PC-3 (cell line): ENCODE measurements around the gene TBC1D5. TPM values are rescaled to one million over a fixed set of nuclear protein-coding genes. Genes with fewer than 3 reads are reported as not detected.
A peak's percentile ranks its signal among the peaks of the same experiment; 100 is the strongest.

Source experiments
- ATAC-seq: fragments of 200-7000 bp; cut with Tn5 transposase; 2 replicates; pipeline ENCODE4 v1.9.1; 2020; ENCODE audit warnings: mild to moderate bottlenecking, moderate library complexity
- BruUV-seq: library from RNA; stranded (reverse); fragments of 400-500 nt; replicated peaks from 2 replicates; lab custom pipeline; 2021; lab: Mats Ljungman, UMichigan
- CTCF ChIA-PET: fragments of 300-600 bp; sonication (Branson Sonifier 250); formaldehyde crosslinking; loops from one replicate; lab custom pipeline; 2022; ENCODE audit warnings: antibody characterized with exemption; lab: Charles Lee
- POLR2A ChIA-PET: fragments of 300-600 bp; sonication (Branson Sonifier 250); formaldehyde crosslinking; loops from one replicate; lab custom pipeline; 2022; ENCODE audit warnings: antibody characterized with exemption; ENCODE audit not compliant: unreplicated experiment; lab: Charles Lee
- DNase-seq: peaks from one replicate; pipeline ENCODE4 v3.0.0-alpha.2; 2015
- H2AFZ ChIP-seq: fragments of 300-600 bp; sonication (generic); 2 replicates; pipeline ENCODE4 v1.6.0; 2016; ENCODE audit warnings: antibody characterized with exemption, low read length
- H3F3A ChIP-seq: fragments of 300-600 bp; sonication (generic); one replicate; pipeline ENCODE4 v1.6.0; 2017; ENCODE audit warnings: antibody characterized with exemption, low read length, control low read depth, mild to moderate bottlenecking; ENCODE audit not compliant: unreplicated experiment
- H3K27ac ChIP-seq: fragments of 300-600 bp; sonication (generic); 2 replicates; pipeline ENCODE4 v1.5.1; 2016; ENCODE audit warnings: mild to moderate bottlenecking, low read length
- H3K27me3 ChIP-seq: fragments of 300-600 bp; sonication (generic); 2 replicates; pipeline ENCODE4 v1.6.1; 2016; ENCODE audit warnings: low read length, mixed read lengths
- H3K36me3 ChIP-seq: fragments of 300-600 bp; sonication (generic); 2 replicates; pipeline ENCODE4 v1.6.1; 2016; ENCODE audit warnings: low read depth, mixed run types, low read length, mixed read lengths
- H3K4me1 ChIP-seq: fragments of 300-600 bp; sonication (generic); 2 replicates; pipeline ENCODE4 v1.5.1; 2016; ENCODE audit warnings: low read length; ENCODE audit not compliant: insufficient read depth
- H3K4me2 ChIP-seq: fragments of 300-600 bp; sonication (generic); 2 replicates; pipeline ENCODE4 v1.6.0; 2016; ENCODE audit warnings: low read length
- H3K4me3 ChIP-seq: fragments of 300-600 bp; sonication (generic); 2 replicates; pipeline ENCODE4 v1.5.1; 2016; ENCODE audit warnings: mild to moderate bottlenecking, low read length, mixed read lengths
- H3K79me2 ChIP-seq: fragments of 300-600 bp; sonication (generic); 2 replicates; pipeline ENCODE4 v1.6.1; 2017; ENCODE audit warnings: low read length, mixed read lengths
- H3K9ac ChIP-seq: fragments of 300-600 bp; sonication (generic); 2 replicates; pipeline ENCODE4 v1.6.0; 2016; ENCODE audit warnings: mild to moderate bottlenecking, low read length
- H3K9me2 ChIP-seq: fragments of 300-600 bp; sonication (generic); replicated peaks from 2 replicates; pipeline ENCODE4 v1.6.1; 2016; ENCODE audit warnings: mixed run types, low read length, mixed read lengths
- H3K9me3 ChIP-seq: fragments of 300-600 bp; sonication (generic); 2 replicates; pipeline ENCODE4 v1.6.1; 2016; ENCODE audit warnings: low read length, mixed read lengths
- H4K20me1 ChIP-seq: fragments of 300-600 bp; sonication (generic); 2 replicates; pipeline ENCODE4 v1.6.1; 2016; ENCODE audit warnings: low read length, mixed read lengths
- EZH2 ChIP-seq: fragments of 300-600 bp; sonication (generic); IDR thresholded peaks from one replicate; pipeline ENCODE4 v1.6.1; 2017; ENCODE audit warnings: antibody characterized with exemption, mild to moderate bottlenecking, low read length; ENCODE audit not compliant: unreplicated experiment
- EZH2phosphoT487 ChIP-seq: fragments of 300-600 bp; sonication (generic); IDR thresholded peaks from 2 replicates; pipeline ENCODE4 v1.6.1; 2018; ENCODE audit warnings: mild to moderate bottlenecking, antibody characterized with exemption, low read length, borderline replicate concordance
- intact Hi-C: fragments of 100-400 bp; cut with micrococcal nuclease; formaldehyde crosslinking; loops from 2 replicates; pipeline ENCODE4 v1.9.0; 2023
- total RNA-seq: library from RNA; depleted of rRNA; stranded (reverse); fragments of >200 nt; gene quantifications from 2 replicates; pipeline ENCODE4 v1.2.3, GENCODE V29; 2014
- TF ChIP-seq, protein P1 (sequence below): fragments of 300-600 bp; sonication (generic); conservative IDR thresholded peaks from 2 replicates; pipeline ENCODE4 v1.5.1; 2017; ENCODE audit warnings: antibody characterized with exemption, low read depth, mild to moderate bottlenecking, low read length

The TBC1D5 gene
- total RNA-seq, 1 experiment from 2014 or later = 54.5 TPM

DNA sequence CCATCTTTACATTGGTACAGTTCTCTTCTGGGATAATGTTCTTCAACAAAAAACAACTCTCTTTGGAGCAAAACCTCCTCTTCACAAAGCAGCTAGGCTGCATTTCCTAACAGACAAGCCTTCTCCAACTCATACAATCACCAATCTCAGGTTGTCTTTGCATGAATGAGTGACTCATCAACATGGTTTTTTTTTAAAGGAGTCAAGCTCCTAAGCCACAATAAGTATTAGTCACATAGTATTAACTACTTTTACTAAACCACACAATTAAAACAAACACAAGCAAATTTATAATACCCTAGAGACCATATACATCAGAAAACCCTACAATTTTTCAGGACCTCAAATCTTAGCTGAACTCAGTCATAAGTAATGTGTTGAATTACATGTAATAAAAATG is 137.4 kb downstream of the TBC1D5 start:
- no peaks in the 10 kb centered on the region for H4K20me1 ChIP-seq
- H3K27ac ChIP-seq = peak overlapping the region; percentile 38
- ATAC-seq (peak; percentile 93), DNase-seq (peak; percentile 92)
- H3K27me3 ChIP-seq = no peaks in the 10 kb centered on the region
- ChIA-PET POLR2A (interaction anchor here (0.6 kb wide), 1 partner anchor 1483 kb away, joined by 3 read pairs; no protein-coding TSS in a partner anchor), CTCF (interaction anchor here (0.5 to 0.6 kb wide), 2 partner anchors 8 to 85 kb away, joined by 3 read pairs; no protein-coding TSS in a partner anchor)
- no peaks in the 10 kb centered on the region for H3K9me3 ChIP-seq
- no peak for TF ChIP-seq EZH2phosphoT487
- TF ChIP-seq, protein P1, sequence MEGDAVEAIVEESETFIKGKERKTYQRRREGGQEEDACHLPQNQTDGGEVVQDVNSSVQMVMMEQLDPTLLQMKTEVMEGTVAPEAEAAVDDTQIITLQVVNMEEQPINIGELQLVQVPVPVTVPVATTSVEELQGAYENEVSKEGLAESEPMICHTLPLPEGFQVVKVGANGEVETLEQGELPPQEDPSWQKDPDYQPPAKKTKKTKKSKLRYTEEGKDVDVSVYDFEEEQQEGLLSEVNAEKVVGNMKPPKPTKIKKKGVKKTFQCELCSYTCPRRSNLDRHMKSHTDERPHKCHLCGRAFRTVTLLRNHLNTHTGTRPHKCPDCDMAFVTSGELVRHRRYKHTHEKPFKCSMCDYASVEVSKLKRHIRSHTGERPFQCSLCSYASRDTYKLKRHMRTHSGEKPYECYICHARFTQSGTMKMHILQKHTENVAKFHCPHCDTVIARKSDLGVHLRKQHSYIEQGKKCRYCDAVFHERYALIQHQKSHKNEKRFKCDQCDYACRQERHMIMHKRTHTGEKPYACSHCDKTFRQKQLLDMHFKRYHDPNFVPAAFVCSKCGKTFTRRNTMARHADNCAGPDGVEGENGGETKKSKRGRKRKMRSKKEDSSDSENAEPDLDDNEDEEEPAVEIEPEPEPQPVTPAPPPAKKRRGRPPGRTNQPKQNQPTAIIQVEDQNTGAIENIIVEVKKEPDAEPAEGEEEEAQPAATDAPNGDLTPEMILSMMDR = no peak
- no peak for TF ChIP-seq EZH2
- intact Hi-C loops = loop anchor here (1.0 to 5.0 kb wide), 2 partner anchors 37 to 690 kb away; no protein-coding TSS in a partner anchor
- H3K79me2 ChIP-seq = peaks cover 9% of the 10 kb centered on the region
- H3K36me3 ChIP-seq = no peaks in the 10 kb centered on the region
- H3K4me1 ChIP-seq = peaks cover 25% of the 10 kb centered on the region
- BruUV-seq = no TSS peak
- H3K4me3 ChIP-seq = no peak overlapping the region
- H3K9ac ChIP-seq = no peak overlapping the region
- H3K9me2 ChIP-seq = no peaks in the 10 kb centered on the region
- no peak overlapping the region for H2AFZ ChIP-seq
- H3K4me2 ChIP-seq = peak overlapping the region; percentile 55
- H3F3A ChIP-seq = no peaks in the 10 kb centered on the region

DNA sequence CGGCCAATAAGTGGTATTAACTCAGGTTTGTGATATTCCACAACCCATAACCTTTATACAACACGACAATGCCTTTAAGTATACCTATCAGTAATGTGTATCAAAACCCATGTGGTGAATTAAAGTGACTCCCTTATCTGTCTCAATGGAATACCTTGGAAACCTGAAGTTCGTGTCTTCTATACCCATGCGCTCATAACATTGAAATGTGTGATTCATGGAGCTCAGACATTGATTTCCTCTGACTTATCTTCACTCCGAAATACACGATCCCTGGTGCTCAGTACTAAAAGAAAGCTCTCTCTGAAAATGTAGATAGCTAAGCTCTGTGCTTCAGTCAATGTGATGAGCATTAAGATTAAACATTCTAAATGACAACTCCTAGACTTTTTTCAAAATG is 140.3 kb downstream of the TBC1D5 start:
- peak; percentile 19 for ATAC-seq
- no TSS peak for BruUV-seq

DNA sequence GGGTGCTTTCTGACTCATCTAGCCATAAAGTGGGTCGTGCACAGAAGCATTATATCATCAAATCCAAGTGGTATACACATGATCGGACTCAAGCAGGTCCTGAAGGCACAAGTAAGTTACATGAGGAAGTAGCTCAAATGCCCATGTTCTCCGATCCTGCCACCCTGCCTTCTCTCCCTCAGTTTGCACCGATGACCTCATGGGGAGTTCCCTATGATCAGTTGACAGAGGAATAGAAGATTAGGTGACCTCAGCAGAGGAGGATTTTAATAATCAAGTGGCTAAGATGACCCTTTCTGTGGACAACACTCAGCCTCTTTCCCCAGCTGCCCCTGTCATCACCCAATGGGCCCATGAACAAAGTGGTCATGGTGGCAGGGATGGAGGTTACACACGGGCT is 149.5 kb downstream of the TBC1D5 start:
- ChIA-PET CTCF (no interaction called here), POLR2A (no interaction called here)
- no peaks in the 10 kb centered on the region for H4K20me1 ChIP-seq
- ATAC-seq = no peak
- DNase-seq = peak; percentile 11
- H3K27me3 ChIP-seq = no peaks in the 10 kb centered on the region
- no peaks in the 10 kb centered on the region for H3K9me2 ChIP-seq
- H3K9me3 ChIP-seq = no peaks in the 10 kb centered on the region
- no peaks in the 10 kb centered on the region for H3K79me2 ChIP-seq
- H3K9ac ChIP-seq = no peak overlapping the region
- H3K4me2 ChIP-seq = no peak overlapping the region
- TF ChIP-seq EZH2phosphoT487 = no peak
- TF ChIP-seq, protein P1 = no peak
- TF ChIP-seq EZH2 = no peak
- intact Hi-C loops = no loop called here
- 0 out of 2 replicates have a peak, but pooled peaks cover 5% of the 10 kb centered on the region for H3K36me3 ChIP-seq
- no peaks in the 10 kb centered on the region for H3F3A ChIP-seq
- no peaks in the 10 kb centered on the region for H3K4me1 ChIP-seq
- no peak overlapping the region for H3K4me3 ChIP-seq
- H3K27ac ChIP-seq = no peak overlapping the region
- BruUV-seq = no TSS peak
- no peak overlapping the region for H2AFZ ChIP-seq

More for the DNA sequence above, 140.3 kb downstream of the TBC1D5 start:
- CTCF ChIA-PET = no interaction called here
- Histone ChIP-seq H3K4me1 (peaks cover 25% of the 10 kb centered on the region), H3K27me3 (no peaks in the 10 kb centered on the region), H3K27ac (0 out of 2 replicates have a peak overlapping the region, but pooled peaks have one; percentile 0), H3F3A (no peaks in the 10 kb centered on the region), H4K20me1 (no peaks in the 10 kb centered on the region), H3K4me2 (peak overlapping the region; percentile 34), H3K79me2 (peaks cover 9% of the 10 kb centered on the region), H3K9me3 (no peaks in the 10 kb centered on the region), H3K9ac (no peak overlapping the region), H3K4me3 (no peak overlapping the region), H2AFZ (no peak overlapping the region), H3K9me2 (no peaks in the 10 kb centered on the region), H3K36me3 (no peaks in the 10 kb centered on the region)
- DNase-seq = peak; percentile 87
- intact Hi-C loops = loop anchor here (5.0 kb wide), 1 partner anchor 35 kb away; no protein-coding TSS in a partner anchor
- POLR2A ChIA-PET = no interaction called here
- no peak for TF ChIP-seq EZH2phosphoT487
- TF ChIP-seq EZH2 = no peak
- TF ChIP-seq, protein P1 = no peak
